DOHH2 (cell line): ENCODE results near the gene CHST5.

Source experiments
- H3F3A ChIP-seq: fragments of 200-600 bp; sonication (generic), shearing (Covaris generic); 2 replicates; pipeline ENCODE4 v1.6.0; 2016; ENCODE audit warnings: antibody characterized with exemption, mild to moderate bottlenecking; ENCODE audit not compliant: control insufficient read depth, insufficient read depth
- H3K27ac ChIP-seq: fragments of 200-600 bp; sonication (generic); 2 replicates; pipeline ENCODE4 v1.5.1; 2014; ENCODE audit warnings: low read depth, mild to moderate bottlenecking, low read length, moderate library complexity
- H3K27me3 ChIP-seq: fragments of 200-600 bp; sonication (generic); 2 replicates; pipeline ENCODE4 v1.6.1; 2014; ENCODE audit warnings: mild to moderate bottlenecking, low read length, mixed read lengths; ENCODE audit not compliant: control insufficient read depth
- H3K36me3 ChIP-seq: fragments of 200-600 bp; sonication (generic); 2 replicates; pipeline ENCODE4 v1.6.1; 2014; ENCODE audit warnings: mild to moderate bottlenecking, low read length, moderate library complexity, mixed read lengths; ENCODE audit not compliant: control insufficient read depth
- H3K4me1 ChIP-seq: fragments of 200-600 bp; sonication (generic); 2 replicates; pipeline ENCODE4 v1.6.1; 2014; ENCODE audit warnings: mild to moderate bottlenecking, low read length, mixed read lengths; ENCODE audit not compliant: control insufficient read depth
- H3K4me2 ChIP-seq: fragments of 200-600 bp; sonication (generic); 2 replicates; pipeline ENCODE4 v1.6.0; 2014; ENCODE audit warnings: mild to moderate bottlenecking, low read length, moderate library complexity
- H3K4me3 ChIP-seq: fragments of 200-600 bp; sonication (generic); 2 replicates; pipeline ENCODE4 v1.5.1; 2014; ENCODE audit warnings: mild to moderate bottlenecking, low read length, mixed read lengths
- H3K79me2 ChIP-seq: fragments of 200-600 bp; sonication (generic); 2 replicates; pipeline ENCODE4 v1.6.1; 2014; ENCODE audit warnings: mild to moderate bottlenecking, low read length, mixed read lengths; ENCODE audit not compliant: control insufficient read depth
- H3K9me2 ChIP-seq: fragments of 200-600 bp; sonication (generic); replicated peaks from 2 replicates; pipeline ENCODE4 v1.6.1; 2014; ENCODE audit warnings: mild to moderate bottlenecking, low read length, mixed read lengths; ENCODE audit not compliant: control insufficient read depth
- H3K9me3 ChIP-seq: fragments of 200-600 bp; sonication (generic); 2 replicates; pipeline ENCODE4 v1.6.1; 2014; ENCODE audit warnings: antibody characterized with exemption, low read length, mixed read lengths; ENCODE audit not compliant: control insufficient read depth, insufficient read depth
- H4K20me1 ChIP-seq: fragments of 200-600 bp; sonication (generic); 2 replicates; pipeline ENCODE4 v1.6.0; 2014; ENCODE audit warnings: low read depth, mild to moderate bottlenecking, antibody characterized with exemption, low read length, moderate library complexity; ENCODE audit not compliant: control insufficient read depth, insufficient read depth
- EZH2phosphoT487 ChIP-seq: fragments of 200-600 bp; sonication (generic); IDR thresholded peaks from 2 replicates; pipeline ENCODE4 v1.6.1; 2017; ENCODE audit warnings: borderline replicate concordance, mild to moderate bottlenecking, antibody characterized with exemption, low read length, moderate library complexity, mixed read lengths
- TF ChIP-seq, protein P1 (sequence below): fragments of 200-600 bp; sonication (generic); IDR thresholded peaks from one replicate; pipeline ENCODE4 v1.5.1; 2014; ENCODE audit warnings: antibody characterized with exemption, mild to moderate bottlenecking, low read depth, low read length; ENCODE audit not compliant: poor library complexity, severe bottlenecking

The CHST5 gene

GRCh38 chr16:75529959-75530358, 5.9 kb downstream of the CHST5 start:
- Histone ChIP-seq H4K20me1 (no peaks in the 10 kb centered on the region), H3K4me2 (no peak overlapping the region), H3K4me3 (no peak overlapping the region), H3K4me1 (no peaks in the 10 kb centered on the region), H3K36me3 (no peaks in the 10 kb centered on the region), H3K9me3 (no peaks in the 10 kb centered on the region), H3K27me3 (no peaks in the 10 kb centered on the region), H3K27ac (no peak overlapping the region), H3K9me2 (no peaks in the 10 kb centered on the region), H3K79me2 (no peaks in the 10 kb centered on the region), H3F3A (no peaks in the 10 kb centered on the region)
- TF ChIP-seq EZH2phosphoT487: no peak
- TF ChIP-seq, protein P1, sequence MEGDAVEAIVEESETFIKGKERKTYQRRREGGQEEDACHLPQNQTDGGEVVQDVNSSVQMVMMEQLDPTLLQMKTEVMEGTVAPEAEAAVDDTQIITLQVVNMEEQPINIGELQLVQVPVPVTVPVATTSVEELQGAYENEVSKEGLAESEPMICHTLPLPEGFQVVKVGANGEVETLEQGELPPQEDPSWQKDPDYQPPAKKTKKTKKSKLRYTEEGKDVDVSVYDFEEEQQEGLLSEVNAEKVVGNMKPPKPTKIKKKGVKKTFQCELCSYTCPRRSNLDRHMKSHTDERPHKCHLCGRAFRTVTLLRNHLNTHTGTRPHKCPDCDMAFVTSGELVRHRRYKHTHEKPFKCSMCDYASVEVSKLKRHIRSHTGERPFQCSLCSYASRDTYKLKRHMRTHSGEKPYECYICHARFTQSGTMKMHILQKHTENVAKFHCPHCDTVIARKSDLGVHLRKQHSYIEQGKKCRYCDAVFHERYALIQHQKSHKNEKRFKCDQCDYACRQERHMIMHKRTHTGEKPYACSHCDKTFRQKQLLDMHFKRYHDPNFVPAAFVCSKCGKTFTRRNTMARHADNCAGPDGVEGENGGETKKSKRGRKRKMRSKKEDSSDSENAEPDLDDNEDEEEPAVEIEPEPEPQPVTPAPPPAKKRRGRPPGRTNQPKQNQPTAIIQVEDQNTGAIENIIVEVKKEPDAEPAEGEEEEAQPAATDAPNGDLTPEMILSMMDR: no peak

DNA sequence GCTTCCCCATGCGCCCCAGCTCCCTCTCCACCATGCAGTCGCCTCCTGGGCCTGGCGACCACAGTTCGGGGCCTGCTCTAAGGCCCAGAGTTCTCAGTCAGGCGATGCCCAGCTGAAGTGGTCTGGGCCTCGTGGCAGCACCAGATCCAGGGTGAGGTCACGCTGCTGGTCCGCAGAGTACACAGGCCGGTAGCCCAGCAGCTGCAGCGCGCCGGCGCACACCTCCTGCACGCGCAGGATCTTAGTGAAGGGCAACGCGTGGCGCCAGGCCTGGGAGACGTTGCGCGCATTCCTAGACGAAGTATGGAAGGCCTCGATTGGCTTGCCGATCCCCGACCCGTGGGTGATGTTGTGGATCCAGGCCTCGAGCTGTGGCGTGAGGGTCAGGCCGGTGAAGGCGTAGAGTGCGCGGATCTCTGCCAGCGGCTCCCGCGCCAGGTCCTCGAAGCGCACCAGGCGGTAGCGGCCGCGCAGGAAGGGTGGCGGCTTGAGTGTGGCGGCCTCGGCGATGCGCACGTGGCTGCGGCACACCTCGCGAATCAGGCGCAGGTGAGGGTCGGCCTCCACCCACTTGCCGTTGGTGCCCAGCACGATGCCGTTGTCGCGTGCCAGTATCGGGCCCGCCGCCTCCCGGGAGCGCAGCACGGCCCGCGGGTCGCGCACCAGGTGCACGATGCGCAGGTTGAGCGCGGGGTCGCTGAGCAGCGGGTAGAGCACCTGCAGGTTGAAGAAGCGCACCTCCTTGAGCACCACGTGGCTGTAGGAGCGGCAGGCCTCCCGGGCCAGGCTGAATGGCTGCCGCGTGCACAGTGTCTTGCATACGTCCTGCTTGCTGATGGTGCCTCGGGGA, 6.6 kb downstream of the CHST5 start:
- H3K36me3 ChIP-seq: no peaks in the 10 kb centered on the region
- no peaks in the 10 kb centered on the region for H3K9me3 ChIP-seq
- H3K4me1 ChIP-seq: no peaks in the 10 kb centered on the region
- H3K9me2 ChIP-seq: no peaks in the 10 kb centered on the region
- no peak overlapping the region for H3K4me2 ChIP-seq
- no peaks in the 10 kb centered on the region for H3F3A ChIP-seq
- no peak overlapping the region for H3K27ac ChIP-seq
- H4K20me1 ChIP-seq: no peaks in the 10 kb centered on the region
- no peak for TF ChIP-seq EZH2phosphoT487
- H3K79me2 ChIP-seq: no peaks in the 10 kb centered on the region
- no peak overlapping the region for H3K4me3 ChIP-seq
- H3K27me3 ChIP-seq: no peaks in the 10 kb centered on the region

GRCh38 chr16:75527825-75528299, 8.0 kb downstream of the CHST5 start:
- Histone ChIP-seq H3K4me2 (no peak overlapping the region), H3K4me3 (no peak overlapping the region), H3K4me1 (no peaks in the 10 kb centered on the region), H3K36me3 (no peaks in the 10 kb centered on the region), H3K9me3 (no peaks in the 10 kb centered on the region), H3K27me3 (no peaks in the 10 kb centered on the region), H3F3A (no peaks in the 10 kb centered on the region), H3K79me2 (no peaks in the 10 kb centered on the region), H4K20me1 (no peaks in the 10 kb centered on the region), H3K27ac (no peak overlapping the region), H3K9me2 (no peaks in the 10 kb centered on the region)
- no peak for TF ChIP-seq EZH2phosphoT487
- TF ChIP-seq, protein P1: no peak

GRCh38 chr16:75526032-75526790, 9.7 kb downstream of the CHST5 start:
- Histone ChIP-seq H3K4me2 (no peak overlapping the region), H3K36me3 (no peaks in the 10 kb centered on the region), H3F3A (no peaks in the 10 kb centered on the region), H3K27ac (no peak overlapping the region), H3K9me2 (no peaks in the 10 kb centered on the region), H3K9me3 (no peaks in the 10 kb centered on the region), H3K4me3 (no peak overlapping the region), H3K27me3 (no peaks in the 10 kb centered on the region), H3K79me2 (no peaks in the 10 kb centered on the region), H3K4me1 (no peaks in the 10 kb centered on the region), H4K20me1 (no peaks in the 10 kb centered on the region)
- TF ChIP-seq, protein P1: no peak
- no peak for TF ChIP-seq EZH2phosphoT487
